HUDEP-2 (cell line): ENCODE measurements around the gene KIDINS220.

Source experiments
- DNase-seq, 76 experiments: peaks; one replicate each; lab custom pipeline; 2025; ENCODE audit not compliant: unreplicated experiment in 76 of 76; lab: John Stamatoyannopoulos, UW

Gene KIDINS220

GRCh38 chr2:8704906-8705305 is 132.5 kb downstream of the KIDINS220 start:
- no peak for DNase-seq

- no peak for DNase-seq
Measured at GRCh38 chr2:8701681-8702379, 135.6 kb downstream of the KIDINS220 start.

- DNase-seq, result no peak
Measured at GRCh38 chr2:8699839-8700238, 137.6 kb downstream of the KIDINS220 start.

- DNase-seq, result no peak
Measured at GRCh38 chr2:8697190-8697589, 140.2 kb downstream of the KIDINS220 start.

GRCh38 chr2:8694737-8695136 is 142.7 kb downstream of the KIDINS220 start:
- DNase-seq, result no peak

- peak in 35 of 76 experiments; percentile 1 to 47 (median 20) for DNase-seq
Measured at GRCh38 chr2:8693157-8693821, 144.1 kb downstream of the KIDINS220 start.

GRCh38 chr2:8692783-8693156 is 144.6 kb downstream of the KIDINS220 start:
- DNase-seq, result no peak

GRCh38 chr2:8691859-8692437 is 145.5 kb downstream of the KIDINS220 start:
- DNase-seq, result no peak

GRCh38 chr2:8685697-8686358 is 151.6 kb downstream of the KIDINS220 start:
- DNase-seq, result peak in 63 of 76 experiments; percentile 20 to 82 (median 58)

GRCh38 chr2:8684878-8685696 is 152.3 kb downstream of the KIDINS220 start:
- DNase-seq, result peak in 72 of 76 experiments; percentile 28 to 86 (median 71)

GRCh38 chr2:8684540-8684877 is 152.9 kb downstream of the KIDINS220 start:
- peak in 71 of 76 experiments; percentile 33 to 86 (median 64) for DNase-seq

- DNase-seq, result peak in 49 of 76 experiments; percentile 6 to 59 (median 28)
Measured at GRCh38 chr2:8682719-8683667, 154.4 kb downstream of the KIDINS220 start.

GRCh38 chr2:8681786-8682692 is 155.4 kb downstream of the KIDINS220 start, which contains the start of gene ID2:
Gene ID2 (plus strand): TSS chr2:8682056. CDS start chr2:8682166, 110 bp downstream.
- DNase-seq, result peak; percentile 58 to 99 (median 97)

- peak in 59 of 76 experiments; percentile 14 to 78 (median 47) for DNase-seq
Measured at GRCh38 chr2:8680822-8681760, 156.3 kb downstream of the KIDINS220 start.

GRCh38 chr2:8679827-8680731 is 157.3 kb downstream of the KIDINS220 start:
- DNase-seq, result peak in 31 of 76 experiments; percentile 7 to 56 (median 20)

GRCh38 chr2:8679567-8679826 is 157.9 kb downstream of the KIDINS220 start:
- peak in 2 of 76 experiments; percentile 35 to 40 for DNase-seq
